ENCODE measurements around the gene CCL7.

Gene CCL7

DNA sequence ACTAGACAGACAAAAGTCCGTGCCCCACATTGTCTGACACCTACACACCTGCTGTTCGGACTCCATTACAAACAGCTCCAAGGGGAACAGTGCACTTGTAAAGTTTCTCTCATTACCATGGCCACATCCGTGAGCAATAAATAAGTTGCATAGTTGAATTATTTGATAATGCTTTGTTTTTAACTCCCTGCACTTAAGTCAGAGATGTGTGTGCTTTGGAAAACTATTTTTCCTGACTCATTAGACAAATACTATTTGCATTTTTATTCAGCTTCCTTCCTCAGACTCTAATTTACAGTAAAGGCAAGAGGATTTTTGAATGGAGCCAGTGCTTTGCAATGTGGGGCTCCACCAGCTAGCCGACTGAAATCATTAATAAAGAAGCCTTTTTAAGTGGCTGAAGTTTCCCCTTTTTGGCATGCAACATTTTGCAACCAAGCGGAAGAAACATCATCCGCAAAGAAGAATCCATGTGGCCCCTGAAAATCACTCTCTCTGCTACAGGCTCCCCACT lies 21.5 kb upstream of the CCL7 start:
- no peak for DNase-seq

DNA sequence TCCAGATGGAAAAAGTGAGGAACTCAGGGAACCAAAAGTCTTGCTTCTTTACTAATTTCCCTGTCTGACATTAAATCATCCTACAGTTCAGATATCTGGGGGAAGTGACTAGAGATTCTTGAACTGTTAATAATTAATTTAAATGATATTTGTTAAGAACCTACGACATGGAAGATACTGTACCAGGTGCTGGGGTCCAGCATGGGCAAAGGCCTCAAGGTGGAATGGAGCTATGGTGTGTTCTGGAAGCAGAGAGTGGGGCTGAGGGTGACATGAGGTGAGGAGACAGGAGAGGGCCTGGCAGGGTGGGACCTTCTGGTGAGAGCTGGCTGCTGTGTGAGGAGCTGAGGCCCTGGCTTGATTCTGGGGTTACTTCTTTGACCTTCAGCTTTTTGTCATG lies 21.0 kb upstream of the CCL7 start:
- DNase-seq: no peak

DNA sequence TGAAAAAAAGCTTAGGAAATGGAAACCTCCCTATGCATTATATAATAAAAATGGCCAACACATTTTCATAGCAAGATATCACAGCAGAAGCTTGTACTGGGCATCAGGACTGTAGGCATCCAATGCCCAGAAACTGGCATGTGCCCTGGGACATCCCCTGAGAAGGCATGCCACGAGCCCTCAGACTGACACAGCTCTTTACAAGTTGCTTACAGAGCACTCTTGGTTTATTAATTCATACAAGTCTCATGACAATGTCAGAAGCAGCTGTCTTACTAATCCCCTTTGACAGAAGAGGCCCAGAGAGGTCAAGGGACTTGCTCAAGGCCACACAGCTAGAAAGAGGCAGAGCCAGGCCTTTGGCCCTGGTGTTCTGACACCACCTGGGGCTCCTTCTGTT lies 20.5 kb upstream of the CCL7 start:
- no peak for DNase-seq

DNA sequence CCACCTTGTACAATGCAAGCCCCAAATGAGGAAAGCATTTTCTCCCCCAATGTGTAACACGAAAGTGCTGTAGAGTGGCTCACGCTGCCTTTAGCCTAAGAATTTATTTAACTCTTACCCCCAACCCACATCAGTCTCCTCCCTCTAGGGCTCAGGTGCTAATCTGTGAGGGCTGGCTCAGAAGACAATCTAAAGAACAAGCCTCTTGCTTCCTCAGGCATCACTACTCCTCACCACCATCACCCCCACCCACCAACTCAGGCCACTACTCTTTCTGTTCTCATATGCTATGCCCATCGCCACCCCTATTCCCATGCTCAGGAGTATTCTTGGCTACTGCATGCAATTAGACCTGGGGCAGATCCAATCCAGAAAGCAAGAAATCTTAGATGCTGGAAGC lies 18.8 kb upstream of the CCL7 start:
- DNase-seq: no peak

- no peak for DNase-seq
Observed at GRCh38 chr17:34252095-34252443, 18.0 kb upstream of the CCL7 start.

DNA sequence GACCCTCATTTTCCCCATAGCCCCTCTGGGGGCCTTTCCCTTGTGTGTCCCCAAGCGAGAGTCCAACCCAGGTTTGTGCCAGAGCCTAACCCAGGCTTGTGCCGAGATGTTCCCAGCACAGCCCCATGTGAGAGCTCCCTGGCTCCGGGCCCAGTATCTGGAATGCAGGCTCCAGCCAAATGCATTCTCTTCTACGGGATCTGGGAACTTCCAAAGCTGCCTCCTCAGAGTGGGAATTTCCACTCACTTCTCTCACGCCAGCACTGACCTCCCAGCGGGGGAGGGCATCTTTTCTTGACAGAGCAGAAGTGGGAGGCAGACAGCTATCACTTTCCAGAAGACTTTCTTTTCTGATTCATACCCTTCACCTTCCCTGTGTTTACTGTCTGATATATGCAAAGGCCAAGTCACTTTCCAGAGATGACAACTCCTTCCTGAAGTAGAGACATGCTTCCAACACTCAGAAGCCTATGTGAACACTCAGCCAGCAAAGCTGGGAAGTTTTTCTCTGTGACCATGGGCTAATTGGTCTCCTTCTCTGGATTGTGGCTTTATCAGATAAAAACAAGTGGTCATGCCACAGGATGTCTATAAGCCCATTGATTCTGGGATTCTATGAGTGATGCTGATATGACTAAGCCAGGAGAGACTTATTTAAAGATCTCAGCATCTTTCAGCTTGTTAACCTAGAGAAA lies 17.4 kb upstream of the CCL7 start:
- no peak for DNase-seq

- no peak for DNase-seq
Observed at GRCh38 chr17:34253139-34253525, 16.9 kb upstream of the CCL7 start.

DNA sequence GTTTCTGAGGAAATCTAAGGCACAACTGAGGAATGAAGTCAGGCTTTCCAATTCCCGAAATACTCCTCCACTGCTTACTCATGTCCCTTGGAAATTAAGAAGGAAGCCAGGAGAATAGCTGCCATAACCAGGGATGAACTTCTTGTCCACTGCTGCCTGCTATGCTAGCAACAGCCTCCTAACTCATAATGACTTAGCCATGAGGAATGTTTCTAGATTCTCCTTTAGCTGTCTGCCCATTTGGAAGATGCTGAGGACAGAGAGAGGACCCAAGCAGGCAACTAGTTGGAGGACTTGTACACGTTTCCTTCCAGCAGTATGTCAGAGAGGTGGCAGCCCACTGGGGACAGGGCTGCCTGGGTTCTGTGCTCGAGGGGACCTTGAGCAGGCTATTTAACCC lies 15.9 kb upstream of the CCL7 start:
- DNase-seq: no peak

- DNase-seq: no peak
Observed at GRCh38 chr17:34254651-34255380, 15.2 kb upstream of the CCL7 start, which contains the start of gene CCL2. TSS of gene CCL2 (plus strand) at chr17:34255285. CDS start at chr17:34255350, 65 bp downstream.

DNA sequence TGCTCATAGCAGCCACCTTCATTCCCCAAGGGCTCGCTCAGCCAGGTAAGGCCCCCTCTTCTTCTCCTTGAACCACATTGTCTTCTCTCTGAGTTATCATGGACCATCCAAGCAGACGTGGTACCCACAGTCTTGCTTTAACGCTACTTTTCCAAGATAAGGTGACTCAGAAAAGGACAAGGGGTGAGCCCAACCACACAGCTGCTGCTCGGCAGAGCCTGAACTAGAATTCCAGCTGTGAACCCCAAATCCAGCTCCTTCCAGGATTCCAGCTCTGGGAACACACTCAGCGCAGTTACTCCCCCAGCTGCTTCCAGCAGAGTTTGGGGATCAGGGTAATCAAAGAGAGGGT lies 14.7 kb upstream of the CCL7 start:
- DNase-seq: no peak

DNA sequence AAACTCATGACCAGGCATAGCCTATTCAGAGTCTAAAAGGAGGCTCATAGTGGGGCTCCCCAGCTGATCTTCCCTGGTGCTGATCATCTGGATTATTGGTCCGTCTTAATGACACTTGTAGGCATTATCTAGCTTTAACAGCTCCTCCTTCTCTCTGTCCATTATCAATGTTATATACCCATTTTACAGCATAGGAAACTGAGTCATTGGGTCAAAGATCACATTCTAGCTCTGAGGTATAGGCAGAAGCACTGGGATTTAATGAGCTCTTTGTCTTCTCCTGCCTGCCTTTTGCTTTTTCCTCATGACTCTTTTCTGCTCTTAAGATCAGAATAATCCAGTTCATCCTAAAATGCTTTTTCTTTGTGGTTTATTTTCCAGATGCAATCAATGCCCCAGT lies 14.2 kb upstream of the CCL7 start:
- no peak for DNase-seq

DNA sequence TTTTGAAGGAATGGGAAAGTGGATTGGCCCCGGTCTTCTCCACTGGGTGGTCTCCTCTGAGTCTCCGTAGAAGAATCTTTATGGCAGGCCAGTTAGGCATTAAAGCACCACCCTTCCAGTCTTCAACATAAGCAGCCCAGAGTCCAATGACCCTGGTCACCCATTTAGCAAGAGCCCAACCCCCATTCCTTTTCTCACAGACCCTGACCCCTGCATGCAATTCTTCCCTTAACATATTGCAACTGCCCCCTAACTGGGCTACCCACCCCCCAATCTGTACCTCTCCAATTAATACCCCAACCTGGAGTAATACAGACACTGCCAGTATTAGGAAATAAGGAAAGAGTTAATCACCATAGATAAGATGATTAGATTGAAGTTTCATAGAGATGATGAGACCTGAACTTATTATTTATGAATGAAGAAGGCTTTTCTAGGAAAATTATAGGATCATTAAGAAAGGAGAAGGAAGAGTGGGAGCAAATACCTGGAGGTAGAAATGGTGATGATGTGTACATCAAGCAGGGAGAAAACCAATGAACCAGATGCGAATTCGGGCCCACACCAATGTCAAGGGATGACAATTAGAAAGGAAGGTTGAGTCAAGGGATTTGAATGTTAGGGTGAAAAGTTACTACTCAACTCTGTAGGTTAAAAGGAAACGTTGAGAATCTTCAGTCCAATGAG lies 12.6 kb upstream of the CCL7 start:
- DNase-seq: no peak

GRCh38 chr17:34257986-34258326 lies 12.1 kb upstream of the CCL7 start:
- no peak for DNase-seq

GRCh38 chr17:34259146-34259545 lies 10.9 kb upstream of the CCL7 start:
- no peak for DNase-seq

- DNase-seq: no peak
Observed at GRCh38 chr17:34260861-34261260, 9.2 kb upstream of the CCL7 start.

DNA sequence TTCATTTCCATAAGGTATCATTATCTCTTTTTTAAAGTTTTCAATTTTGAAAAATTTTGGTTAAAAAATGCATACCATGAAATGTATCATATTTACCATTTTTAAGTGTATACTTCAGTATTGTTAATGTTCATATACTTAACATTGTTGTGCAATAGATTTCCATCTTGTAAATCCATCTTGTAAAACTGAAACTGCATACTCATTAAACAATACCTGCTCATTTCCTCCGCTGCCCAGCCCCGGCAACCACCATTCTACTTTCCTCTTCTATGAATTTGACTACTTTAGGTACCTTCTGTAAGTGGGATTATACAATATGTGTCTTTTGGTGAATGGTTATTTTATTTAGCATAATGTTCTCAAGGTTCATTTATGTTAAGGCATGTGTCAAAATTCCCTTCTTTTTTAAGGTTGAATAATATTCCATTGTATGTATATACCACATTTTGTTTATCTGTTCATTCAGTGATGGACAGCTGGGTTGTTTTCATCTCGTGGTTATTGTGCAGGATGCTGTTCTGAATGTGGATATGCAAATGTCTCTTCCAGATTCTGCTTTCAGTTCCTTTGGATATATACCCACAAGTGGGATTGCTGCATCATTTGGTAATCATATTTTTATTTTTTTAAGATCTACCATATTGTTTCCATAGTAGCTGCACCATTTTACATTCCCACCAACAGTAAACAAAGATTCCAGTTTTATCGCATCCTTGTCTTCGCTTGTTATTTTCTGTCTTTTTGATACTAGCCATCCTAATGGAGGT lies 8.3 kb upstream of the CCL7 start:
- DNase-seq: no peak

- no peak for DNase-seq
Observed at GRCh38 chr17:34265711-34266110, 4.3 kb upstream of the CCL7 start.

- DNase-seq: peak; percentile 2
Observed at GRCh38 chr17:34275881-34276280, 5.9 kb downstream of the CCL7 start.

- DNase-seq: no peak
Observed at GRCh38 chr17:34276826-34277225, 6.8 kb downstream of the CCL7 start.

GRCh38 chr17:34283571-34283970 lies 13.6 kb downstream of the CCL7 start:
- DNase-seq: no peak

GRCh38 chr17:34285286-34285792 lies 15.3 kb downstream of the CCL7 start, which contains the start of gene CCL11:
TSS of gene CCL11 (plus strand) at chr17:34285742. CDS start at chr17:34285809, 67 bp downstream.
- DNase-seq: no peak

- DNase-seq: no peak
Observed at GRCh38 chr17:34287875-34288274, 17.9 kb downstream of the CCL7 start.

- no peak for DNase-seq
Observed at GRCh38 chr17:34290586-34290985, 20.6 kb downstream of the CCL7 start.
